Skeletal muscle tissue (tissue), 4 donors: ENCODE data around the gene IRGM. TPM values are rescaled to one million over a fixed set of nuclear protein-coding genes. Genes with fewer than 3 reads are reported as not detected.

ENCODE experiments used
- H3K27ac ChIP-seq: one replicate; pipeline ENCODE4 v1.7.0; 2013; ENCODE audit warnings: mild to moderate bottlenecking, low read depth, low read length, inconsistent platforms
- H3K27me3 ChIP-seq, 3 donors: one replicate each; pipeline ENCODE4 v1.7.0; 2013; ENCODE audit warnings: low read length in 3 of 3; ENCODE audit not compliant: control insufficient read depth in 3 of 3, insufficient read depth in 3 of 3
- H3K36me3 ChIP-seq, 3 donors: one replicate each; pipeline ENCODE4 v1.7.0; 2013; ENCODE audit warnings: low read length in 3 of 3; ENCODE audit not compliant: control insufficient read depth in 3 of 3, insufficient read depth in 3 of 3
- H3K4me1 ChIP-seq, 3 donors: one replicate each; pipeline ENCODE4 v1.7.0; 2013; ENCODE audit warnings: low read length in 3 of 3, mild to moderate bottlenecking in 3 of 3; ENCODE audit not compliant: control insufficient read depth in 3 of 3, insufficient read depth in 3 of 3
- H3K4me3 ChIP-seq, 3 donors: one replicate each; pipeline ENCODE4 v1.7.0; 2013; ENCODE audit warnings: low read length in 3 of 3
- H3K9ac ChIP-seq, 3 donors: one replicate each; pipeline ENCODE4 v1.7.0; 2013; ENCODE audit warnings: low read length in 3 of 3, mild to moderate bottlenecking in 3 of 3, moderate library complexity in 2 of 3, low read depth in 1 of 3
- H3K9me3 ChIP-seq, 3 donors: one replicate each; pipeline ENCODE4 v1.7.0; 2013; ENCODE audit warnings: low read length in 3 of 3; ENCODE audit not compliant: control insufficient read depth in 3 of 3
- total RNA-seq: library from RNA; depleted of rRNA; stranded (reverse); fragments of >200 nt; gene quantifications from one replicate; pipeline ENCODE4 v1.2.3, GENCODE V29; 2014
- donor health status: Osteomylitis.

Gene IRGM
- total RNA-seq, 1 donor from 2014 or later = not detected

DNA sequence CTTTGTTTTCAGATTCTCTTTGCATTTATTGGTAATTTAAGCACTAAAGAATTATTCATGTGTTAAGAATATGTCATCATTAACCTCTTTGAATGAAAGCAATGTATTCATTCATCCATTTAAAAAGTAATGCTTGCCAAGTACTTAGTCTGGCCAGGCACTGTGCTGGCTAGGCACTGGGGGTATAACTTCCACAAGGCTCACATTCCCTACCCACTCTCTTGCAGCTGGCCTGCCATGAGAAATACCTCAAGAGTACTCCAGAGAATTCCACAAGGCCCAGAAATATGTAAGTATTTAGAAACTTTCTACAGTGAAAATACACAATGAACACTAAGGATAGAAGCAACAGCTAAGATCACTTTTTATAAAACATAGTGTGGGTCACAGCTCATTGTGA, 33.0 kb downstream of the IRGM start:
- Histone ChIP-seq H3K9me3 (peaks cover 0 to 8% (median 6%) of the 10 kb centered on the region in 3 donors), H3K27ac (no peak overlapping the region), H3K36me3 (no peaks in the 10 kb centered on the region), H3K9ac (no peak overlapping the region), H3K4me3 (no peak overlapping the region), H3K4me1 (no peaks in the 10 kb centered on the region), H3K27me3 (no peaks in the 10 kb centered on the region)

DNA sequence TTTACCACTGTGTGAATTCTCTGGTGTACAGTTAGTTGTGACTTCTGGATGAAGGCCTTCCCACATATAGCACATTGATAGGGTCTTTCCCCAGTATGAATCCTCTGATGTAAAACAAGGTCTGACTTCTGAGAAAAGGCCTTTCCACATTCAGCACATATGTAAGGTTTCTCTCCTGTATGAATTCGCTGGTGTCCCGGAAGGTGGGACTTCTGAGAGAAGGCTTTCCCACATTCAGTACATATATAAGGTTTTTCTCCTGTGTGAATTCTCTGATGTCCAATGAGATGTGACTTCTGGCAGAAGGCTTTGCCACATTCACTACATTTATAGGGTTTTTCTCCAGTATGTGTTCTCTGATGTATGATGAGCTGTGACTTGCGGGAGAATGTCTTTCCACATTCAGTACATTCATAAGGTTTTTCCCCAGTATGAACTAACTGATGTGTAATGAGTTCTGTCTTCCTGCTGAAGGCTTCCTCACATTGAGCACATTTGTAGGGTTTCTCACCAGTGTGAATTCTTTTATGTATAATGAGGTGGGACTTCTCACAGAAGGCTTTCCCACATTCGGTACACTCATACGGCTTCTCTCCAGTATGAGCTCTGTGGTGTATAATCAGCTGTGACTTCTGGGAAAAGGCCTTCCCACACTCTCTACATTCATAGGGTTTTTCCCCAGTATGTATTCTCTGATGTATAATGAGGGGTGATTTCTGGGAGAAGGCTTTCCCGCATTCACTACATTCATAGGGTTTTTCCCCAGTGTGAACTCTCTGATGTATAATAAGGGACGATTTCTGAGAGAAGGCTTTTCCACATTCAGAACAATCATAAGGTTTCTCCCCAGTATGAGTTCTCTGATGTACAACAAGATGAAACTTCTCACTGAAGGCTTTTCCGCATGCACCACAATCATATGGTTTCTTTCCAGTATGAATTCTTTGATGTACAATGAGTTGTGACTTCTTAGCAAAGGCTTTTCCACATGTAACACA, 49.4 kb downstream of the IRGM start:
- H3K27ac ChIP-seq = no peak overlapping the region
- no peak overlapping the region for H3K9ac ChIP-seq
- no peaks in the 10 kb centered on the region for H3K27me3 ChIP-seq
- peaks cover 2 to 21% (median 9%) of the 10 kb centered on the region in 3 donors for H3K36me3 ChIP-seq
- H3K4me3 ChIP-seq = peak overlapping the region in 1 of 3 donors; percentile 9
- H3K4me1 ChIP-seq = no peaks in the 10 kb centered on the region
- peaks cover 21 to 69% (median 30%) of the 10 kb centered on the region in 3 donors for H3K9me3 ChIP-seq

Other genes with a start within 250 kb of the IRGM start
- gene SYNPO, start 205.9 kb upstream of the IRGM start, total RNA-seq = 6.3 TPM
- gene MYOZ3, start 185.3 kb upstream of the IRGM start, total RNA-seq = 4.7 TPM
- 18.8 TPM for gene RBM22, start 145.5 kb upstream of the IRGM start, total RNA-seq
- 45.9 TPM for gene DCTN4, start 87.5 kb upstream of the IRGM start, total RNA-seq
- gene SMIM3, start 67.8 kb upstream of the IRGM start, total RNA-seq = 8.4 TPM
- gene ZNF300, start 58.5 kb downstream of the IRGM start, total RNA-seq = 5.2 TPM
- gene GPX3, start 174.1 kb downstream of the IRGM start, total RNA-seq = 33.4 TPM
- 42.8 TPM for gene TNIP1, start 234.5 kb downstream of the IRGM start, total RNA-seq